ENCODE data around the gene NBDY.

DNA sequence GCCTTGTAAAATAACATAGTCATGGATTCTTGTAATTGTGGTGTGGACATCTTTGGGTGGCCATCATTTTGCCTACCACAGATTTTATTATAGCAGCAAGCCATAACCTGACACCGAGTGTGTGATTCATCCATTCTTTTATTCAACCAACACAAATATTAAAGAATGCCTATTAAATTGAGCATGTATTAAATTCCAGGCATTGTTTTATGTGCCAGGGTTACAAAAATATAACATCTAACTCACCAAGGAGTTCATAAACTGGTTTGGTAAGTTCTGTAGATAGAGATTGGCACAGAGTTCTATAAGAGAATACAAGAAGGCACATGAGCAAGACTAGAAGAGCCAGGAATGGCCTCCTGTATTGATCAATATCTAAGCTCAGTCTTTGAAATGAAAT lies 18.0 kb downstream of the NBDY start:
- TF ChIP-seq RFX1 (IDR thresholded peaks at IDR 0.05), result no peak
- TF ChIP-seq FOXC1 (CRISPR knock-in tag; IDR thresholded peaks at IDR 0.05; ENCODE audit: borderline replicate concordance), result no peak
- TF ChIP-seq, protein P1, sequence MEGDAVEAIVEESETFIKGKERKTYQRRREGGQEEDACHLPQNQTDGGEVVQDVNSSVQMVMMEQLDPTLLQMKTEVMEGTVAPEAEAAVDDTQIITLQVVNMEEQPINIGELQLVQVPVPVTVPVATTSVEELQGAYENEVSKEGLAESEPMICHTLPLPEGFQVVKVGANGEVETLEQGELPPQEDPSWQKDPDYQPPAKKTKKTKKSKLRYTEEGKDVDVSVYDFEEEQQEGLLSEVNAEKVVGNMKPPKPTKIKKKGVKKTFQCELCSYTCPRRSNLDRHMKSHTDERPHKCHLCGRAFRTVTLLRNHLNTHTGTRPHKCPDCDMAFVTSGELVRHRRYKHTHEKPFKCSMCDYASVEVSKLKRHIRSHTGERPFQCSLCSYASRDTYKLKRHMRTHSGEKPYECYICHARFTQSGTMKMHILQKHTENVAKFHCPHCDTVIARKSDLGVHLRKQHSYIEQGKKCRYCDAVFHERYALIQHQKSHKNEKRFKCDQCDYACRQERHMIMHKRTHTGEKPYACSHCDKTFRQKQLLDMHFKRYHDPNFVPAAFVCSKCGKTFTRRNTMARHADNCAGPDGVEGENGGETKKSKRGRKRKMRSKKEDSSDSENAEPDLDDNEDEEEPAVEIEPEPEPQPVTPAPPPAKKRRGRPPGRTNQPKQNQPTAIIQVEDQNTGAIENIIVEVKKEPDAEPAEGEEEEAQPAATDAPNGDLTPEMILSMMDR (CRISPR knock-in tag; IDR thresholded peaks at IDR 0.05), result no peak
- TF ChIP-seq NAIF1 (CRISPR knock-in tag; IDR thresholded peaks at IDR 0.05; ENCODE audit: borderline replicate concordance), result no peak
- no peak for TF ChIP-seq MZF1 (CRISPR knock-in tag; IDR thresholded peaks at IDR 0.05; ENCODE audit: borderline replicate concordance)
